AG04449 (cell line): ENCODE results near the gene ARHGAP30.
A peak's percentile ranks its signal among the peaks of the same experiment; 100 is the strongest.

Experiments
- CTCF ChIA-PET: fragments of 350-600 bp; formaldehyde crosslinking; extraction: SDS; loops from one replicate; lab custom pipeline; 2021; ENCODE audit warnings: antibody characterized with exemption; lab: Yijun Ruan, JAX
- POLR2A ChIA-PET: fragments of 400-600, 350-600 bp; formaldehyde crosslinking; extraction: SDS; loops from one replicate; lab custom pipeline; 2020; ENCODE audit warnings: antibody characterized with exemption, inconsistent platforms; lab: Yijun Ruan, JAX
- DNase-seq: peaks from one replicate; pipeline ENCODE4 v3.0.0-alpha.2; 2010; ENCODE audit warnings: low read depth, low spot score
- H3K4me3 ChIP-seq: 2 replicates; pipeline ENCODE4 v1.5.1; 2011; ENCODE audit warnings: low read depth, mild to moderate bottlenecking, control low read depth, low read length
- CTCF ChIP-seq: IDR thresholded peaks from one replicate; pipeline ENCODE4 v1.5.1; 2011; ENCODE audit warnings: mild to moderate bottlenecking, moderate library complexity, low read length, control low read depth, inconsistent platforms; ENCODE audit not compliant: insufficient read depth; ENCODE audit errors: missing control alignments

ARHGAP30 gene

GRCh38 chr1:161000736-161001480 is 68.8 kb downstream of the ARHGAP30 start:
- no peak overlapping the region for H3K4me3 ChIP-seq
- DNase-seq = no peak
- POLR2A ChIA-PET = no interaction called here
- CTCF ChIA-PET = interaction anchor here (1.4 to 2.9 kb wide), 2 partner anchors 11 to 97 kb away, joined by 6 to 17 read pairs; partner anchors contain the start of gene KLHDC9
- no peak for TF ChIP-seq CTCF

- no peak for TF ChIP-seq CTCF
- POLR2A ChIA-PET = no interaction called here
- CTCF ChIA-PET = interaction anchor here (1.0 to 11.3 kb wide), 6 partner anchors 9 to 139 kb away, joined by 3 to 147 read pairs (median 5); partner anchors contain the start of genes DEDD and KLHDC9
- no peak for DNase-seq
- no peak overlapping the region for H3K4me3 ChIP-seq
These were observed 70.3 kb downstream of the ARHGAP30 start for GRCh38 chr1:160999376-160999775.

GRCh38 chr1:160997323-160998038 is 72.2 kb downstream of the ARHGAP30 start:
- TF ChIP-seq CTCF = peak; percentile 68
- DNase-seq = no peak
- CTCF ChIA-PET = interaction anchor here (0.6 to 11.3 kb wide), 27 partner anchors 8 to 385 kb away, joined by 3 to 147 read pairs (median 5); partner anchors contain the start of genes DEDD, F11R, KLHDC9 and NECTIN4
- POLR2A ChIA-PET = no interaction called here
- no peak overlapping the region for H3K4me3 ChIP-seq
